H1 (cell line): ENCODE results near the gene MCM3AP. TPM values are rescaled to one million over a fixed set of nuclear protein-coding genes. Genes with fewer than 3 reads are reported as not detected.

Source experiments
- CTCF ChIA-PET: fragments of 300-600 bp; sonication (Branson Sonifier 250); formaldehyde crosslinking; loops from one replicate; lab custom pipeline; 2021; ENCODE audit not compliant: partially characterized antibody; lab: Charles Lee
- POLR2A ChIA-PET: fragments of 300-600 bp; sonication (Branson Sonifier 250); formaldehyde crosslinking; loops from one replicate; lab custom pipeline; 2021; ENCODE audit warnings: inconsistent platforms; ENCODE audit not compliant: partially characterized antibody; lab: Charles Lee
- DNase-seq, 2 experiments: peaks; one replicate each; pipeline versions ENCODE4 v3.0.0 to v3.0.0-alpha.2; 2010 to 2022; ENCODE audit warnings: low spot score in 2 of 2, low read depth in 1 of 2, mixed read lengths in 1 of 2
- FAIRE-seq: peaks from 2 replicates; lab custom pipeline; 2011; peaks lifted over from hg19 to GRCh38; lab: Jason Lieb, UNC
- H2AFZ ChIP-seq: 2 replicates; pipeline ENCODE4 v1.8.1; 2012; ENCODE audit warnings: low read length, inconsistent platforms
- H2AK5ac ChIP-seq: 2 replicates; pipeline ENCODE4 v1.6.1; 2013; ENCODE audit warnings: low read depth, low read length
- H2BK120ac ChIP-seq: replicated peaks from 2 replicates; pipeline ENCODE3; 2013; ENCODE audit warnings: low read depth, low read length, inconsistent platforms
- H2BK12ac ChIP-seq: 2 replicates; pipeline ENCODE4 v1.6.1; 2013; ENCODE audit warnings: low read depth, low read length
- H2BK15ac ChIP-seq: 2 replicates; pipeline ENCODE4 v1.6.1; 2013; ENCODE audit warnings: low read length
- H2BK20ac ChIP-seq: 2 replicates; pipeline ENCODE4 v1.6.1; 2013; ENCODE audit warnings: low read length
- H2BK5ac ChIP-seq: 2 replicates; pipeline ENCODE4 v1.6.1; 2013; ENCODE audit warnings: low read depth, low read length
- H3K14ac ChIP-seq: 2 replicates; pipeline ENCODE4 v1.6.1; 2013; ENCODE audit warnings: inconsistent platforms; ENCODE audit not compliant: insufficient read length
- H3K18ac ChIP-seq: 2 replicates; pipeline ENCODE4 v1.6.1; 2013; ENCODE audit warnings: low read length; ENCODE audit errors: extremely low read depth
- H3K23ac ChIP-seq: 2 replicates; pipeline ENCODE4 v1.6.1; 2013; ENCODE audit warnings: inconsistent platforms; ENCODE audit not compliant: insufficient read length
- H3K23me2 ChIP-seq: 2 replicates; pipeline ENCODE4 v1.6.1; 2013; ENCODE audit warnings: low read depth, low read length
- H3K27ac ChIP-seq: 2 replicates; pipeline ENCODE4 v1.6.1; 2011; ENCODE audit warnings: low read depth, low read length, inconsistent platforms
- H3K27me3 ChIP-seq, 4 experiments: replicated peaks in 1 of 4; 1 replicate in 1 of 4; 2 replicates in 3 of 4; pipeline versions ENCODE4 v1.6.1 to v1.8.1; 2011 to 2013; ENCODE audit warnings: low read length in 3 of 4, mild to moderate bottlenecking in 3 of 4, inconsistent platforms in 2 of 4, mixed read lengths in 2 of 4, moderate library complexity in 1 of 4; ENCODE audit not compliant: control insufficient read depth in 3 of 4, insufficient read depth in 3 of 4; ENCODE audit errors: extremely low read depth in 1 of 4
- H3K36me3 ChIP-seq, 4 experiments: 2 replicates each; pipeline versions ENCODE4 v1.6.1 to v1.8.1; 2011 to 2013; ENCODE audit warnings: mild to moderate bottlenecking in 4 of 4, low read length in 3 of 4, moderate library complexity in 2 of 4, control low read depth in 1 of 4, inconsistent platforms in 1 of 4; ENCODE audit not compliant: insufficient read depth in 4 of 4, control insufficient read depth in 2 of 4
- H3K4ac ChIP-seq: replicated peaks from 2 replicates; pipeline ENCODE3; 2013; ENCODE audit warnings: low read length, low read depth, mixed read lengths, inconsistent platforms; ENCODE audit not compliant: insufficient read length
- H3K4me1 ChIP-seq, 4 experiments: replicated peaks in 1 of 4; 1 replicate in 1 of 4; 2 replicates in 3 of 4; pipeline versions ENCODE4 v1.6.1 to v1.8.1; 2011 to 2013; ENCODE audit warnings: low read length in 3 of 4, inconsistent platforms in 2 of 4, mixed read lengths in 1 of 4; ENCODE audit not compliant: insufficient read depth in 4 of 4, control insufficient read depth in 3 of 4
- H3K4me2 ChIP-seq, 2 experiments: 2 replicates each; pipeline versions ENCODE4 v1.6.1 to v1.8.1; 2011 to 2013; ENCODE audit warnings: low read depth in 2 of 2, low read length in 2 of 2, control low read depth in 1 of 2, inconsistent platforms in 1 of 2, mild to moderate bottlenecking in 1 of 2; ENCODE audit not compliant: insufficient read depth in 1 of 2
- H3K4me3 ChIP-seq, 4 experiments: fragments of 200-600, 300-600 bp in 1 of 4; sonication (generic), shearing (Covaris generic), sonication (Bioruptor Twin) in 1 of 4; 2 replicates each; pipeline versions ENCODE4 v1.5.1 to v1.8.1; 2011 to 2016; ENCODE audit warnings: low read length in 4 of 4, low read depth in 3 of 4, control low read depth in 2 of 4, inconsistent platforms in 2 of 4, mild to moderate bottlenecking in 2 of 4, mixed read lengths in 1 of 4, moderate library complexity in 1 of 4; ENCODE audit not compliant: insufficient read depth in 2 of 4; ENCODE audit errors: extremely low read depth in 1 of 4
- H3K56ac ChIP-seq: replicated peaks from 2 replicates; pipeline ENCODE3; 2013; ENCODE audit warnings: low read depth, mild to moderate bottlenecking, mixed read lengths, low read length, inconsistent platforms; ENCODE audit not compliant: insufficient read length
- H3K79me1 ChIP-seq: 2 replicates; pipeline ENCODE4 v1.6.1; 2013; ENCODE audit warnings: low read depth, low read length, control low read depth
- H3K79me2 ChIP-seq, 2 experiments: 2 replicates each; pipeline versions ENCODE4 v1.6.1 to v1.8.1; 2012 to 2013; ENCODE audit warnings: low read length in 2 of 2, mild to moderate bottlenecking in 2 of 2, inconsistent platforms in 1 of 2; ENCODE audit not compliant: insufficient read depth in 2 of 2, control insufficient read depth in 1 of 2
- H3K9ac ChIP-seq, 4 experiments: replicated peaks in 1 of 4; 1 replicate in 1 of 4; 2 replicates in 3 of 4; pipeline versions ENCODE4 v1.6.1 to v1.8.1; 2011 to 2013; ENCODE audit warnings: low read depth in 3 of 4, low read length in 3 of 4, control low read depth in 2 of 4, mild to moderate bottlenecking in 2 of 4, moderate library complexity in 2 of 4, inconsistent platforms in 1 of 4; ENCODE audit errors: extremely low read depth in 1 of 4
- H3K9me3 ChIP-seq, 2 experiments: 2 replicates each; pipeline versions ENCODE4 v1.6.1 to v1.8.1; 2012 to 2013; ENCODE audit warnings: mild to moderate bottlenecking in 2 of 2, moderate library complexity in 2 of 2, control low read depth in 1 of 2, inconsistent platforms in 1 of 2, low read depth in 1 of 2, low read length in 1 of 2, mixed read lengths in 1 of 2; ENCODE audit not compliant: insufficient read depth in 2 of 2
- H4K20me1 ChIP-seq, 2 experiments: replicated peaks in 1 of 2; 2 replicates each; pipeline versions ENCODE3 to v1.8.1; 2011 to 2013; ENCODE audit warnings: inconsistent platforms in 2 of 2, low read length in 2 of 2, mild to moderate bottlenecking in 1 of 2; ENCODE audit not compliant: insufficient read depth in 2 of 2, control insufficient read depth in 1 of 2
- H4K5ac ChIP-seq: 2 replicates; pipeline ENCODE4 v1.6.1; 2013; ENCODE audit warnings: low read length, low read depth, mixed read lengths, inconsistent platforms; ENCODE audit not compliant: insufficient read length
- H4K8ac ChIP-seq: 2 replicates; pipeline ENCODE4 v1.8.0; 2013; ENCODE audit warnings: mild to moderate bottlenecking, moderate library complexity, low read length, inconsistent platforms; ENCODE audit not compliant: insufficient read depth; ENCODE audit errors: extremely low read depth
- H4K91ac ChIP-seq: replicated peaks from 2 replicates; pipeline ENCODE3; 2013; ENCODE audit warnings: low read length, mixed read lengths, inconsistent platforms; ENCODE audit not compliant: insufficient read length
- CBX5 ChIP-seq: fragments of 300-800, 300-1000 bp; sonication (generic); IDR thresholded peaks from 2 replicates; pipeline ENCODE4 v1.7.1; 2016; ENCODE audit warnings: antibody characterized with exemption, low read length, low read depth
- CBX8 ChIP-seq: fragments of 300-800, 300-1000 bp; sonication (generic); IDR thresholded peaks from 2 replicates; pipeline ENCODE4 v1.7.1; 2016; ENCODE audit warnings: low read depth, low read length, borderline replicate concordance
- POLR2A ChIP-seq, 2 experiments: IDR thresholded peaks; 1 replicate in 1 of 2; 2 replicates in 1 of 2; pipeline ENCODE4 v1.6.1; 2011; ENCODE audit warnings: low read depth in 2 of 2, low read length in 2 of 2, mild to moderate bottlenecking in 2 of 2; ENCODE audit errors: control extremely low read depth in 1 of 2
- SIRT6 ChIP-seq: IDR thresholded peaks from one replicate; pipeline ENCODE4 v1.7.1; 2012; ENCODE audit warnings: low read length, inconsistent platforms
- WGBS, 2 experiments: shearing (Covaris generic) in 1 of 2; methylation state at CpG; one replicate each; pipeline versions ENCODE4 v1.1.6 to v1.1.7; 2013 to 2015; ENCODE audit warnings: low lambda C conversion rate in 2 of 2, mixed read lengths in 2 of 2, inconsistent platforms in 1 of 2, low coverage in 1 of 2, missing lambda C conversion rate in 1 of 2; ENCODE audit not compliant: insufficient replicate concordance in 2 of 2, insufficient coverage in 1 of 2, insufficient read length in 1 of 2; ENCODE audit errors: extremely low coverage in 1 of 2, missing lambda C conversion rate in 1 of 2; 5-methylcytosine and 5-hydroxymethylcytosine counted together
- polyA plus RNA-seq, 7 experiments: library from polyadenylated mRNA; depleted of rRNA in 3 of 7; stranded (reverse) in 5 of 7; unstranded in 2 of 7; fragments of >200 nt in 5 of 7; fragments of 200-250 nt in 2 of 7; gene quantifications; 1 replicate in 5 of 7; 2 replicates in 1 of 7; 4 replicates in 1 of 7; pipeline versions ENCODE4 v1.2.1 to v1.2.3, GENCODE V29; 2011 to 2013; ENCODE audit warnings: missing spikeins in 2 of 7, mixed read lengths in 2 of 7
- total RNA-seq: library from RNA; stranded (reverse); fragmentation: NEBNext Ultra II Directional; extraction: Animal tissue kit (Norgen Biotek cat#: 25700); gene quantifications from 2 replicates; pipeline ENCODE4 v1.2.1, GENCODE V29; 2021
- TF ChIP-seq, protein P1 (sequence below): IDR thresholded peaks from 2 replicates; pipeline ENCODE4 v1.6.1; 2012; ENCODE audit warnings: inconsistent platforms
- TF ChIP-seq, protein P2 (sequence below): IDR thresholded peaks from 2 replicates; pipeline ENCODE4 v1.6.1; 2012; ENCODE audit warnings: low read length, inconsistent platforms

The MCM3AP gene
- total and polyA plus RNA-seq, 2 of the 8 experiments (the other 6 are each of a cell fraction or from before 2014, with no cell fraction given): 37.2 to 119 TPM

DNA sequence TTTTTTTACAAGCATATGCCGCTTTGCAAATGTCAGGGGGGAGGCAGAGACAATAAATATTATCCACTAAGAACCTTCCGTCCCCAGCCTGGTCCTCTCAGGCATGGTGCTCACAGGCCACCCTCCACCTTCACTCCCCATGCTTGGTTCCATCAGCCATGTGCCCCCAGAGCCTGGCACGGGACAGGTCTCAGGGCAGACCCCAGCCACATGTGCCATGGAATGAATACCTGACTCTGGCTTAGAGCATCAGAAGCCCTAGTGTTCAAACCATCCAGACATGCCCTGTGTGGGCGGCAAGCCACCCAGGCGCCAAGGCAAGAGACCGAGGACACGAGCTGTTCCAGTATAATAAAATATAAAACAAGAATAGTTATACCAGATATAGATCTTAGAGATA, 62.2 kb downstream of the MCM3AP start:
- H3K23me2 ChIP-seq: peaks cover 5% of the 10 kb centered on the region; the same call in 1 of the 2 replicates
- peaks cover 6 to 40% of the 10 kb centered on the region in 2 experiments for H4K20me1 ChIP-seq
- no peak overlapping the region for H3K4me2 ChIP-seq
- no peak for DNase-seq
- H3K4me3 ChIP-seq: no peak overlapping the region
- H2BK15ac ChIP-seq: no peak overlapping the region
- H3K27ac ChIP-seq: no peak overlapping the region
- H2AK5ac ChIP-seq: no peak overlapping the region
- POLR2A ChIA-PET: no interaction called here
- H2BK120ac ChIP-seq: no peak overlapping the region
- no peaks in the 10 kb centered on the region for H3K27me3 ChIP-seq
- CTCF ChIA-PET: interaction anchor here (1.4 kb wide), 1 partner anchor 23 kb away, joined by 4 read pairs; no protein-coding TSS in a partner anchor
- FAIRE-seq: no peak
- H4K91ac ChIP-seq: no peak overlapping the region
- WGBS, 2 experiments: 83% methylated on average over 7 of the region's 7 CpGs; no CpG with 5 or more reads in 1 of the 2 experiments
- H3K79me1 ChIP-seq: peaks cover 28% of the 10 kb centered on the region
- peaks cover 6 to 23% (median 14%) of the 10 kb centered on the region in 4 experiments; a peak in 6 of 8 replicates for H3K36me3 ChIP-seq
- no peak overlapping the region for H2BK5ac ChIP-seq
- peaks cover 3 to 8% (median 5%) of the 10 kb centered on the region in 4 experiments for H3K4me1 ChIP-seq
- no peak overlapping the region for H2BK20ac ChIP-seq
- no peak overlapping the region for H4K8ac ChIP-seq
- H4K5ac ChIP-seq: no peak overlapping the region
- H3K56ac ChIP-seq: no peak overlapping the region
- no peak overlapping the region for H2AFZ ChIP-seq
- no peak overlapping the region for H3K9ac ChIP-seq
- no peak overlapping the region for H3K14ac ChIP-seq
- peaks cover 8% of the 10 kb centered on the region in 2 experiments; a peak in 1 of 4 replicates for H3K9me3 ChIP-seq
- no peak overlapping the region for H3K23ac ChIP-seq
- H3K79me2 ChIP-seq: peaks cover 15 to 61% of the 10 kb centered on the region in 2 experiments; a peak in 3 of 4 replicates
- H3K18ac ChIP-seq: no peak overlapping the region
- no peak overlapping the region for H2BK12ac ChIP-seq
- no peak overlapping the region for H3K4ac ChIP-seq
- TF ChIP-seq POLR2A (IDR thresholded peaks at IDR 0.05; ENCODE audit: control extremely low read depth in 1 of 2, low read depth in 2 of 2, low read length in 2 of 2): no peak
- TF ChIP-seq, protein P1, sequence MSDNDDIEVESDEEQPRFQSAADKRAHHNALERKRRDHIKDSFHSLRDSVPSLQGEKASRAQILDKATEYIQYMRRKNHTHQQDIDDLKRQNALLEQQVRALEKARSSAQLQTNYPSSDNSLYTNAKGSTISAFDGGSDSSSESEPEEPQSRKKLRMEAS: no peak
- TF ChIP-seq, protein P2, sequence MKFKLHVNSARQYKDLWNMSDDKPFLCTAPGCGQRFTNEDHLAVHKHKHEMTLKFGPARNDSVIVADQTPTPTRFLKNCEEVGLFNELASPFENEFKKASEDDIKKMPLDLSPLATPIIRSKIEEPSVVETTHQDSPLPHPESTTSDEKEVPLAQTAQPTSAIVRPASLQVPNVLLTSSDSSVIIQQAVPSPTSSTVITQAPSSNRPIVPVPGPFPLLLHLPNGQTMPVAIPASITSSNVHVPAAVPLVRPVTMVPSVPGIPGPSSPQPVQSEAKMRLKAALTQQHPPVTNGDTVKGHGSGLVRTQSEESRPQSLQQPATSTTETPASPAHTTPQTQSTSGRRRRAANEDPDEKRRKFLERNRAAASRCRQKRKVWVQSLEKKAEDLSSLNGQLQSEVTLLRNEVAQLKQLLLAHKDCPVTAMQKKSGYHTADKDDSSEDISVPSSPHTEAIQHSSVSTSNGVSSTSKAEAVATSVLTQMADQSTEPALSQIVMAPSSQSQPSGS: no peak
- TF ChIP-seq CBX5: no peak
- no peak for TF ChIP-seq CBX8
- TF ChIP-seq SIRT6: no peak
